Mesangial cell (primary cell): ENCODE results near the gene PEX5. TPM values are rescaled to one million over a fixed set of nuclear protein-coding genes. Genes with fewer than 3 reads are reported as not detected.

Experiments
- total RNA-seq: library from RNA; depleted of rRNA; stranded (reverse); fragments of >200 nt; gene quantifications from 2 replicates; pipeline ENCODE4 v1.2.3, GENCODE V29; 2015

Gene PEX5
- total RNA-seq = 16.9 and 24.8 TPM in 2 replicates

GRCh38 chr12:7189398-7190267 is at the start of gene PEX5:
Gene PEX5 (plus strand): TSS chr12:7189686. CDS start chr12:7190378, 692 bp downstream.

Other genes with a start within 250 kb of the PEX5 start
- gene RNU7-1, start 245.9 kb upstream of the PEX5 start, total RNA-seq = not detected in 2 replicates
- 147 and 190 TPM in 2 replicates for gene C12orf57, start 245.7 kb upstream of the PEX5 start, total RNA-seq
- gene PTPN6, start 238.3 kb upstream of the PEX5 start, total RNA-seq = 9.6 and 21.9 TPM in 2 replicates
- gene PHB2, start 219.0 kb upstream of the PEX5 start, total RNA-seq = 391 and 420 TPM in 2 replicates
- gene EMG1, start 218.8 kb upstream of the PEX5 start, total RNA-seq = 26.1 and 66.8 TPM in 2 replicates
- gene LPCAT3, start 171.2 kb upstream of the PEX5 start, total RNA-seq = 32.1 and 47.4 TPM in 2 replicates
- gene C1S, start 129.0 kb upstream of the PEX5 start, total RNA-seq = 0.49 and 6.1 TPM in 2 replicates
- gene C1R, start 97.2 kb upstream of the PEX5 start, total RNA-seq = 6.5 and 53.5 TPM in 2 replicates
- gene C1RL, start 80.5 kb upstream of the PEX5 start, total RNA-seq = 9.9 and 49.9 TPM in 2 replicates
- gene RBP5, start 60.8 kb upstream of the PEX5 start, total RNA-seq = not detected in 2 replicates
- 22.0 and 71.5 TPM in 2 replicates for gene CLSTN3, start 59.3 kb upstream of the PEX5 start, total RNA-seq
- gene ACSM4, start 114.4 kb downstream of the PEX5 start, total RNA-seq = not detected in 2 replicates